DLD1 (cell line): ENCODE data around the gene DSCAML1.

Experiments used
- in situ Hi-C: cut with HindIII; loops from 2 replicates; pipeline ENCODE4 v1.10.0; 2017; ENCODE audit warnings: low sequenced_read_pairs

The DSCAML1 gene

DNA sequence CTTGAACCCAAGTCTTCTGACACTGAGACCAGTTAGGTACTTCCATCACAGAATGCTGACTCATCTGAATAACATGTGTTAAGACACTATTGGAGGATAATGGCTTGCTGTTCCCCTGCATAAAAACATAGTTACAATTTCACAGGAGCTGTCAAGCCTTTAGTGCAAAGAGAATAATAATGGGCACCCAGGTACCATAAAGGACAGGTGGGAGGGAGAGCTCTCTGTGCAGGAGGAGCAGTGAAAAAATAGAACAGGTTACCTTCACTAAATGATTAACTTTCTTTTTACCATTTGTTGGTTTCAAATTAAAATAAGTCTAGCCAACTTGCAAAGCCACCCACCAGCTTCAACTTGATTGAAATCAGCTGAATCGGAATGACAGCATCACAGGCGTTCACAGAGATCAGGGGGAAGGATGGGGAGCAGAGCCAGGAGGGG lies 173.2 kb downstream of the DSCAML1 start:
- in situ Hi-C loops = no loop called here

DNA sequence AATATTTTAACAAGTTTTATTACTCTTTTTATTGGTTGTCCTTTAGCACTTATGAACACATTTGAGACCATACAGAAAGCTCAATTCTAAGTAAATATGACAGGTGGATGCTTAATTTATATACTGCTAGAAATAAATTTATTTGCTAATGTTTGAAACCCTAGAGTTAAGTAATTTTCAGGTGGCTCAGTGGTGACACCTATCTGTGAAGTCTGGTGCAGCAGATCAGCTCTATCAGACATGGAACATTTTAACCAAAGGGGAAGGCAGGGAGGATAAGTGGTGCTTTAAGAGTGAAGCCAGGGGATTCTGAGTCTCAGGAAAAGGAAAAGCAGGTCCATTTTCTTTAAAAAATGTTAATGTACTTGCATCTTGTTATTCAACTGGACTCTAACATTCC lies 175.8 kb downstream of the DSCAML1 start:
- in situ Hi-C loops = no loop called here

DNA sequence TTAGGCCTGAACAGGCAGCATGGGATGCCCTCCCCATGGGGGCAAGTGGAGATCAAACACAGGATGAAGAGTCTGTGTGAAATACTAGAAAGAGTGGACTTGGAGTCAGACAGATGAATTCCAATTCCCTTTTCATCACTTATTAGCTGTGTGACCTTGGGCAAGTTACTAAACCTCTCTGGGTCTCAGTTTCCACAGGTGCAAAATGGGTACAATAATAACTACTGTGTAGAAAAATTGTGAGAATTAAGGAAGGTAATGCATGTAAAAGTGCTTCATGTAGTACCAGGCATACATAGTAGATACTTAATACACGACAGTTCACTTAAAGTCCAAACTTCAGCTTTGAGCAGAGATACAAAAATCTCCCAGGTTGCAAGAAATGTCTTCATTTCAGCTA lies 176.4 kb downstream of the DSCAML1 start:
- in situ Hi-C loops = no loop called here

DNA sequence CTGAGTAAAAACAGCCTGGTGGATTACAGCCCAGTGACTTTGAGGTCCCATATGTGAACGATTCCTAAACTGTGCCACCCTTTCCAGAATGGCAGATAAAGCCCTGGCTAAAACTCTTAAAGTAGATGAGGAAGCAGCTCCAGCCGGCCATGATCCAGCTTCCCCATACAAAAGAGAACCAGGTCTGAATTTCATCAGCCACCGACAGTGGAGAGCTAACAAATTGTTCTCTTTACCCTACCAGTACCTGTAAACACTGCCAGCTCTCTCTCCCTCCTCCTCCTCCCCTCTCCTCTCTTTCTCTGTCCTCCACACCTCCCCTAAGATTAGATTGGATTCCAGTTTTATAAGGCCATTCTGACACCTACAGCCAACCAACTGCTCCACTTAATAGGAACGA lies 176.9 kb downstream of the DSCAML1 start:
- in situ Hi-C loops = no loop called here

DNA sequence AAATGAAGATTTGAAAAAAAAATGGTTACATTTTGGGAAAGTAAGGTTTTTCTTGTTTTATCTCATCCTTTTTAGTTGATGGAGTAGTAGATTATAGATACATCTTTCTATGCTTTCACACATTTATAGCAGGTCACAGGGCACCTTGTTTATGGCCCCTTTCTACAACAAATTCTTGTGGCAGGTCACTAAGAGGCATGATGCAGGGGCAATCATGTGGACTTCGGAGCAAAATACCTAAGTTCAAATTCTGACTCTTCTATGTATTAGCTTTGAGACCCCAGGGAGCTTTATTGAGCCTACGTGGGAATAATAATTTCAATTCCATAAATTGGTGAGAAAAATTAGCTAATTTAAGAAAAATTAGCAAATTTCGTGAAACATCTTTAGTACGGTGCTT lies 177.4 kb downstream of the DSCAML1 start:
- in situ Hi-C loops = no loop called here

DNA sequence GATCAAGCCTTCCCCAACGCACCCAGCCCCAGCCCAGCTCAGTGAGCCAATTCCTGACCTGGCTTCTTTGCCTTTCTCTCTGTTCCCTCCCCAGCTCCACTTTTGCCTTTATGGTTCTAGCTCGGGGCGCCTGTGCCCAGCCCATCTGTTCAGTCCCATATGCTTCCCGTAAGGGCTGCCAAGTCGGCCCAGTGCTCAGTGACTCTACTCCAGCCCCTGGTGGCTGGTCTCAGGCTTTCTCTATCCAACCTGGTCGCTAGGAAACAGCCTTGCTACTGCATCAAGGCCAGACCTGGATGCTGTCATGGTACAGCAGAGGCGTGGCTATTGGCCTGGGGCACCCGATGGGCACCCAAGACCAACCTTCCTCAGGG lies 178.0 kb downstream of the DSCAML1 start:
- in situ Hi-C loops = no loop called here

DNA sequence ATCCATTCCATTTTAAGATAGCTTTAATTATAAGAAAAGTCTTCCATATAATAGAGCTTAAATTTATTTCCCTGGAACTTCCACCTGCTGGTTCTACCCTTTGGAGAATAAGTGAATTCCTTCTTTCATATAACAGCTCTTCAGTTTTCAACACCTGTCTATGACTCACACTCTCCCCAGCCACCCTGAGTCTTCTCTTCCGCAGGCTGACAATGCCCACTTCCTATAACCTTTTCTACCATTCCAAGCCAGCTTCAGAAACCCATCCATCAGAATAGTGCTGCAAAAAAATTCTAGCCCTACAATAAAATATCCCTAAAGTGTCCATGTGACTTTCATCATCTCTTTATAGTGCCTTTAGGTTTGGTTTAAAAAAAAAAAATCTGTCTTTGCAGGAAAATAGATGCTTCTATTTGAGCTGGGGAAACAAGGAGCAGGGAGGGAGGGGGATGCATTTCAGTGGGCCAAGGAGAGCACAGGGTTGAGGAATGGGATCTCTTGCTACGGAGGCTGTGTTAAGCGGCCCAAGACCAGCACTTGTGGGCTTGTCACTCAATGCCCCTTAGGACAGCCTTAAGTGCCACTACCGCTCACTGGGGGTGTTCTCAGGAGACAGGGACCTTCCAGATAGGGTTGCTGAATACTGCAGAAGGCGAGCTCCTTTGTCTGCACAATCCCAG lies 178.6 kb downstream of the DSCAML1 start:
- in situ Hi-C loops = no loop called here

DNA sequence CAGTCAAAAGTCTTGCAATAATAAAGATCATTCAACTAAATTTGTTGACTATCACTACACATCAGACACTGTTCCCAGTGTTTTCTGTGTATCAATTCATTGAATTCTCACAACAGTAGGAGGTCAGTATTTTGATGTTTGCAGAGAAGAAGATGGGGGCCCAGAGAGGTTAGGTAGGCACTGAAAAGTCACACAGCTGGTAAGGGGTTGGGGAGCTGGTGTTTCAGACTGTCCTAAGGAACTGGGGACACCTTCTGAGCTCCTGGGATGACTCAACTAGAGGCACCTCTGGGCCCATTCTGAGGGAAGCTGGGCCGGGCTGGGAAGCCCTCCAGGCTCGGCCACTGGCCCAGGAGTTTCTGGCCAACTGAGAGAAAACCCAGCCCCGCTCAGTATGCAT lies 180.0 kb downstream of the DSCAML1 start:
- in situ Hi-C loops = no loop called here

DNA sequence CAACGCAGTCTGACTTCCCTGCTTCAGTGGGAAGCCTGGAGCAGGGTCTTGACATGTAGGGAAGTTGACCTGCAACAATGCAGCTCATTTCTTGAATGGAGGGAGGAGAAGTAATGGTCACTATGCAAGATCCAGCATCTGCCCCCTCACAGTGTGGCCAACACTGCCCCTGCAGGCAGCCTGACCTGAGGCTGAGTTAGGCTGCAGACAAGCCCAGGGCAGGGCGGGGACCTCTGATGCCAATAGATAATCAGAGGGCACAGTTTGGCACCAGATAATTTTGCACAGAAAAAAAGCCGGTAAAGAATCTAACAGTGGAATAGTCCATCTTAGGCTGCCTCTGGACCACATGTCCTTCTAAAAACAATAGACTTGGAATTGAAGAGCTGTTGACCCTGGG lies 182.3 kb downstream of the DSCAML1 start:
- in situ Hi-C loops = no loop called here

DNA sequence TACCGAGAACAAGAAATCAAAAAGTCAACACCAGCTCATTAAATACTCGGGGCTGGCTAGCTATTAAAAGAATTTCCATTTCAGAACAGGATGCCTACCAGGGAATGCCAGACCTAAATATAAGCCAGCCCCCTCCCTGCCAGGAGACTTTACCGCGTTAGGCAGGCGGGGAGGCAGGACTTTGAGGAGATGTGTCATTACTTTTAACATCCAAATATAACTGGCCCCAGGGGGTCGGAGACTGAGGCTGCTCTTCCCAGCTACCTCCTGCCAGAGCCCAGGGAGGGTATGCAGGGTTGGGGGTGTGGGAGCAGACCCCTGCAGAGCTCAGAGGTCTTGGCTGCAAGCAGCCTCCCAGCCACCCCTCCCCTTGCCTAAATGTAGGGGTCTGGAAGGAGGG lies 183.5 kb downstream of the DSCAML1 start:
- in situ Hi-C loops = no loop called here

DNA sequence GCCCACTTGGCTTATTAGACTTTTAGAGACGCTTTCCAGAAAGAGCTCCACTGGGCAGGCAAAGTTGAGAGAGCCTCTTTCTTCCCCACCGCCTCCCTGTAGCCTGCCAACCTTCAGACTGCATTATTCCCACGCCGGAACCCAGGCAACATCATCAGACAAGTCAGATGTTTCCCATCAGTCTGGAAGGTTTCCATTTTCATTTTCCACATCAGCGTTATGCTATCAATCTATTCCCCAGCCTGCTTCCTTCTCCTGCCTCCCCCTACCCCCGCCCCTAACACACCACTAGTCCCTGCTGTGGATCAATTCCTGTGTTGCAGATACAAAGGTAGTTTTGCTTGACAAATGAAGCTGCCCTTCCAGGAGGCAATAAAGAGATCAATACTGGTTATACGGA lies 184.8 kb downstream of the DSCAML1 start:
- in situ Hi-C loops = no loop called here

DNA sequence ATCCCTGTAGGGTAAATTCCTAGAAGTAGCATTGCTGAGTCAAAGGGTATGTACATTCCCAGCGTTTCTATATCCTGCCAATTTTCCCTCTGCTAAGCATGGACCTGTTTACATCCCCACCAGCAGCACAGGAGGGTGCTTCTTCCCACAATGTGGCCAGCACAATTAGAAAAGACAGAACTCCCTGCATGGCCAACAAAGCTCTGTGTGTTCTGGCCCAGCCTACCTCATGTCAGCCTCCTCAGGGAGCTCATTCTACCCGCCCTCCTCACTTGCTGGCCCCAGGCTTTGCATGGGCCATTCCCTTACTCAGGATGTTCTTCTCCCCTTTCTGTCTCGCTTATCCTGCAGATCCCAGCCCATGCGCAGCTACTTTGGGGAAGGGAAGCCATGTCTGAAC lies 186.1 kb downstream of the DSCAML1 start:
- in situ Hi-C loops = no loop called here

DNA sequence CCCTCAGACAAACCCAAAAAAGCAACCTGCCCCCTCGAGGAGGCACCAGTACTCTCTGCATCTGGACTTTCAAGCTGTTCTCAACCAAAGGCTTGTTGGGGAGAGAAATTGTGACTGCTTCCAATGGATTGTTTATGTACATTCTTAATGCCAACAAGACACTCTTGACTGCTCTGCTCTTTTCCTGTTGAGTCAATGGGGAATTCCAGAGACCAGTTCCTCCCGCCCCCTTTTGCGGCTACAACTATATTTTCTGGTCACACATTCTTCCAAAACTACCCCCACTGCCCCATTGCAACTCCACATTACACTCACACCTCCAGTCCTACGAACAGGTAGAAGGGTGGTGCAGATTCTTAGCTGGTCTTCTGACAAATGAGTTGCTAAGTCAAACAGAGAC lies 187.0 kb downstream of the DSCAML1 start:
- in situ Hi-C loops = no loop called here

DNA sequence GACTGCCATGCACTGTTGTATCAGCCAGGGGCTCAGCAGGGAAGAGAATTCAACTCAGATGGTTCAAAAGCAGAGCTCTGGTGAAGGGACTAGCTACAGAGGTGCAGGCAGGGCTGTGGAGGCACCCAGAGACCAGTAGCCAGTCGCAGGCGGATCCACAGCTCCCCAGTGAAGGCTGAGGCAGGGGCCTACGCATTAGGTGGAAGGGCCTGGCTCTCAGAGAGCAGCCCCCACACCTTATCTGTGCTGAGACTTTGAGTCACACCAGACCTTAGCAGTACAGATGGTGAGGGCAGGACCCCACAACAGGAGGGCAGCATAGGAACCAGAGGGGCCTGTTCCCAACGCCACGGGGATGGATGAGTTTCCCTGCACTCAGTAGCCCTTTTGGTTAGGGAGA lies 189.6 kb downstream of the DSCAML1 start:
- in situ Hi-C loops = no loop called here

DNA sequence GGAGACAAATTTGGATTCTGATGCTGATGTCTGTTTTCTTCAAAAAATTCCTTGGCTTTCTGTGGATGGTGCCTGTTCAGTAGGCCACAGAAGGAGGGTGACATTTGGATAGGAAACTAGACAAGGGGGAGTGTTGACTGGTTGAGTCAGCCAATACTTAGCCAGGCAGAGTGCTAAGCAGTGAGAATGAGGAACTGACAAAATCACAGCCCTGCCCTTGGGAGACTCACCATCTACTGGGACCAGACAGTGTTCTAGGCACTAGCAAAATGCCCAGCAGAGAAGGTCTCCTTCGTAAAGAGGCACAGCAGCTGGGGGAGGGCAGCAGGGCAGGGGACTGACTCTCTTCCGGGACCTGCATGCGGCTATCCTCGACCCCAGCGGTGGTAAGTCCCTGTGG lies 190.2 kb downstream of the DSCAML1 start:
- in situ Hi-C loops = no loop called here

DNA sequence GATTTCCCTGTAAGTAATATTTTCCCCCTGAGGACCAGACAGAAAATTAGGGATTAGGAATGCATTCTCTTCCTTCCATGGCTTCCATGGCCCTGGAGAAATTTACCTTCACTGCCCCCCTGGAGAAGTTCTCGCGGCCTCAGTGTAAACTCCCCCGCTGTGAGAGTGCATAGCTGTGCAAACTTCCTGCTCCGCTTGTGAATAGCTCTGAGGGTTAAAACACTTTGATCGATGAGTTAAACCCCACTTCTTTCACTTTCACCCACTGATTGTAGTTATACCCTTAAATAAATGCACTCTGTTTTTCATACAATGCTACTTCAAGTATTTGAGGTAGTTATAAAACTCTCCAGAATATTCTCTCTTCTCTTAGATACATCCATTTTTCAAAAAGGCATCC lies 190.8 kb downstream of the DSCAML1 start:
- in situ Hi-C loops = no loop called here

DNA sequence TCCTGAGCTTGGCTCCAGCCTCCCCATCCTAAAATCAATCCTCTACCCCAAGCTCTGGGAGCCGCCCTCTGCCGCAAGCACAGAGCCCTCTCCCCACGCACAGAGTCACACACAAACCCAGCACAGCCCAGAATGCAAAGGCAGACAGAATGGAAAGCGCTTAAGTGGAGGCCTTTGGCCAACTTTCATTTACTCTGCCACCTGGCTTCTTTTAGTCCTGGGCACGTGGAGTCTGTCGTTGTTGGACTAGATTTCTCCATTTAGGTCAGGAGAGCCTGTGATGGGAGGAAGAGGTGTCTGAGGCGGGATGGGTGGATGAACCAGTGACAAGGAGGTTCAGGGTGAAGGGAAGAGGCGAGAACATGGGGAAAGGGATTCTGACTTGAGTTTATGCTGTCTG lies 191.7 kb downstream of the DSCAML1 start:
- in situ Hi-C loops = no loop called here

DNA sequence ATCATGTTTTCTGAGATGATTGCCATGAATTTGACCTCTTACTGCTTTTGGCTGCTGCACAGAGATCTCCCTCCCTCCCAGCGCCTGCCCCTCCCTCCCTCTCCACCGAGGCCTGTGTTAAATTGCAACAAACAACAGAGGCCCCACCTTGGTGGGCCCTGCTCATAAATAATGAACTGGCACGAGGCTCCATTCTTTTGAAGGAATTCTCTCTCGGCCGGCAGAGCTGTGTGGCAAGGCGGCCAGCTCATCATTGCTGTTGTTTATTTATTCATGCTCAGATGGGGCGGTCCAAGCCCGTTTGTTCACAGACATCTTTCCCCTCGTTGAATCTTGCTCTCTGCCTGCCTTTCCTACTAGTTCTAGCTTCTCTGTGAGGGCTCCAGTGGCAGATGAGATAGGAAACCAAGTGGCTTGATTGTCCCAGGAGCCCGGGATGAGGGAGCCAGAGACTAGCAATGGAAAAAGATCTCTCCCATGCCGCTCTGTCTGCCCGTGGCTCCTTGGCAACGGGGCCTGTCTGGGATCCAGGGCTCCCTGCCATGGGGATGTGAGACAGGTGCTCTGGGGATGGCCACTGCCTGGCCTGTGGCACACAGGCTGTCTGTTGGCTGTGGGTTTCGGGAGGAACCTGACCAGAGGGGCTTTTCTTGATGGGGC lies 192.6 kb downstream of the DSCAML1 start:
- in situ Hi-C loops = no loop called here

DNA sequence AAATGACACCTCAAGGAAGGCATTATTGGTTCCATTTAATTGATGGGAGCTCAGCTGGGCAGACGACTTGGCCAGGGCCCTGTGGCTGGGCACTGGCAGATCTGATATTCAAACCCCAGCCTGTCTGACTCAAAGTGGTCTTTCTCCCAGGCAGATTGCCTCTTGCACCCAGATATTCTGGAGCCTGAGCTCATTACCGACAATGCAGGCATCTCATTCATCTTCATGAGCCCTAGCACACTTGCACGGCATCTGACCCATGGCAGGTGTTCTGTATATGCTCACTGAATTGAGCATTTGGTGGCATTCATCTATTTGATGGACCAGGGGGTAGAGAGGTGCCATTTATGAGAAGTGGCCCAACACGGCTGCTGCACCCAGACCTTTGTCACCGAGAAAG lies 193.1 kb downstream of the DSCAML1 start:
- in situ Hi-C loops = no loop called here

DNA sequence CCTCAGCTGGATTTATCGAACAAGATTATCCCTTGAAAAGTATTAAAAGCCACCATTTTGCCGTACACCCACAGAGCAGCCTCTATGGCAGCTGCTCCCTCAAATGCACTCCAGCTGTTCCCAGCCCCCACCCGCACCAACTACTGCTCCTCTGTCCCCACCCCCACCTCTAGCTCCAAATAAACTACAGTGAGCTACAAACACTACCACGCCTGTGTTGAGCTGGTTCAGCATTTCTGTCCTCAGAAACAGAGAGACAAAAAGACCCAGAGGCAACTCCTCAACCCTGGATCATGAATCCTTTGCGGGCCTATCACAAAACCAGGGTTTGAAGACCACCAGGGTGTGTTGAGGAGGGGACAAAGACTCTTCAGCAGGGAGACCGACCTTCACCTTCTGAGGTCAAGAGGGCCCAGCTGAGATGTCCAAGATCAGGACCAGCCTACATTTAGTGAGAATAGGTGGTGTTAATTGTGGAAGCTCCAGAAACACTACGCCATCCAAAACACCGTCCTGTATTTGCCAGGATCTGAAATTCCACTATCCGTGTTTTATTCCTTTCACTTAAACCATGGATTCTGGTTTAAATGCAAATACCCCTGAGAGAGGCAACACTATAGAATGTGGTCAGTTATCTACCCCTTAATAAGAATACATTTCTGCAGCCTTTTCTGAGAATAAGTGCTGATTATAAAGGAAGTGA lies 195.9 kb downstream of the DSCAML1 start:
- in situ Hi-C loops = no loop called here

DNA sequence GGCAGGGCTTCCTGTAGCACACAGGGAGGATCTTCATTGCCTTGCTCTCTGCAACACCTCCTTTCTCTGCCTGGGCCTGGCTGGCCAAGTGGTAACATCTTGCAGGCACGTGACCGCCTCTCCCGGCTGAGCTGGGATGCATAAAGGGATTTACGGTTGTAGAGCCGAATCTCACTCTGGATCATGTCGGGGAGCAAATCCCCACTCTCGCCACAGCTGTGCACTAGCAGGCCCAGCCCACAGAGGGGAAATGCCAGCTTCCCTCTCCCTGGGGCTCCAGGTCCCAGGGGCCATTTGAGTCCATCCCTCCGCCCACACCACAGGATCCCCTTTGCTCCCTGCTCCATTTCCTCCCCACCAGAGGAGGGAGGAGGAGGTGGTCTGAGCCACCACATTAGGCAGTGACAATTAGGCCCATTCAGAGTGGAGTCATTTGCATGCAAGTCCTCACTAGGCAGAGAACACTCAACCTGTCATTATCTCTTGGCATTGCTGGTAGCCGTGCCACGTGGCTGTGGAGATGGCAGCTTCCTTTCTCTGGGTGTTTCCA lies 196.7 kb downstream of the DSCAML1 start:
- in situ Hi-C loops = no loop called here

DNA sequence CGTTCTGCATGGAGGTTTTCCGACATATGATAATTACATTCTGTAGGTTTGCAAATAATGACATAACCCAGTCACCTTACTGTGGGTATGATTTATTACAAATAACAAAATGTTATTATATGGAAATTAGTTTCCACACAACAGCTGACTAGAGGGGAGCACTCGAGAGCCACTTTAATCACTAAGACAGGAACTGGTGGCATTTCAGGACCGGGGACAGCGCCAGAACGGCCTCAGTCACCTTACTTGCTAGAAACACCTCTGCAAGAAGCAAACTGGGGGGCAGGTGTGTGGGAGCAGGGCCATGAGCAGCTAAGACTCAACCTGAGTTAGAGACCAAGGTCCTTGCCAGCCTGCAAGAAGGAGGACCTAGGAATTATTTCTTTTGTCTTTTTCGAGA lies 199.9 kb downstream of the DSCAML1 start:
- in situ Hi-C loops = no loop called here
